Measurements from ENCODE around the gene PGP. TPM values are rescaled to one million over a fixed set of nuclear protein-coding genes. Genes with fewer than 3 reads are reported as not detected.

The PGP gene
- total RNA-seq, 1 experiment from 2014 or later = 38.3 TPM

DNA sequence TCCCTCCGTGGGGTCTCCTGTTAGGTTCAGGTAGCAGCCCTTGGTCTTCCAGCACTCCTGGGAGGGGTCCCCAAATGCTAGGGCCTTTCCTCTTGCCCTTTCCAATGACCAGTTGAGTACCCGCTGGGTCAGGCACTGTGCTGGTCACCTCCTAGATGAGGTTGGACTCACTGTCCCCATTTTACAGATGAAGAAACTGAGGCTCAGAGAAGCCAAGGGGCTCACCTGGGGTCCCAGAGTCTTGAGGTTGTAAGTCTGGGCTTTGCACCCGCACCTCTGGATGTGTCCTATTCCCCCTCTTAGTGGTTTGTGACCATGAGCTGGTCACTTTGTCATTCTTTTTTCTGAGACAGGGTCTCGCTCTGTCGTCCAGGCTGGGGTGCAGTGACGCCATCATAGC, 16.9 kb downstream of the PGP start:
- peaks cover 57% of the 10 kb centered on the region for H3K27me3 Mint-ChIP-seq (ENCODE audit: low read depth)
- Histone ChIP-seq H4K91ac (ENCODE audit: insufficient read length, low read depth, low read length) (no peak overlapping the region), H3K56ac (ENCODE audit: insufficient read length, low read depth, low read length) (no peak overlapping the region), H4K20me1 (ENCODE audit: control insufficient read depth, insufficient read depth, insufficient read length) (no peaks in the 10 kb centered on the region), H3K4me1 (ENCODE audit: insufficient read depth, low read length) (no peaks in the 10 kb centered on the region), H3K9me3 (ENCODE audit: control insufficient read depth, low read depth, low read length) (no peaks in the 10 kb centered on the region), H3K9ac (ENCODE audit: extremely low read depth, insufficient read length, low read length) (no peak overlapping the region), H2AFZ (ENCODE audit: low read length) (no peak overlapping the region), H3K27me3 (ENCODE audit: insufficient read depth, low read length) (peaks cover 8% of the 10 kb centered on the region; the same call in 1 of the 2 replicates), H2BK5ac (ENCODE audit: insufficient read length, low read length) (no peak overlapping the region), H3K18ac (ENCODE audit: insufficient read length, low read depth, low read length) (no peak overlapping the region), H2BK120ac (ENCODE audit: low read depth, low read length, poor library complexity, severe bottlenecking) (no peak overlapping the region), H3T11ph (ENCODE audit: low read length) (no peak overlapping the region), H4K5ac (ENCODE audit: insufficient read length, low read depth, low read length) (no peak overlapping the region), H2BK15ac (ENCODE audit: low read depth, low read length) (no peak overlapping the region), H2AK5ac (ENCODE audit: insufficient read length, low read length) (no peak overlapping the region), H3K4ac (ENCODE audit: low read depth, low read length) (no peak overlapping the region), H3K79me2 (ENCODE audit: insufficient read depth, low read length) (no peaks in the 10 kb centered on the region), H3K27ac (ENCODE audit: insufficient read length, low read depth, low read length) (no peak overlapping the region), H3K23me2 (ENCODE audit: insufficient read length, low read depth, low read length, poor library complexity, severe bottlenecking) (peaks cover 7% of the 10 kb centered on the region), H2BK12ac (ENCODE audit: insufficient read length, low read depth, low read length) (no peak overlapping the region), H3K14ac (ENCODE audit: insufficient read depth, low read length) (no peak overlapping the region), H4K8ac (replicated peaks; ENCODE audit: insufficient read length, low read depth, low read length) (no peak overlapping the region), H2BK20ac (ENCODE audit: low read depth, low read length, poor library complexity, severe bottlenecking) (no peak overlapping the region), H3K79me1 (ENCODE audit: insufficient read depth, low read depth, low read length, poor library complexity, severe bottlenecking) (no peaks in the 10 kb centered on the region), H3K23ac (ENCODE audit: insufficient read length, low read depth, low read length) (no peak overlapping the region), H3K4me2 (ENCODE audit: insufficient read depth, insufficient read length, low read length) (no peak overlapping the region)
- H3K4me3 Mint-ChIP-seq = peak overlapping the region; percentile 54 to 73
- H3K9me3 Mint-ChIP-seq = no peaks in the 10 kb centered on the region
- no peak for DNase-seq
- H3K36me3 Mint-ChIP-seq (ENCODE audit: insufficient read depth in 1 of 3, low read depth in 3 of 3) = no peaks in the 10 kb centered on the region
- peaks cover 4% of the 10 kb centered on the region in 2 experiments; a peak in 1 of 4 replicates for H3K4me1 Mint-ChIP-seq
- TF ChIP-seq, protein P1, sequence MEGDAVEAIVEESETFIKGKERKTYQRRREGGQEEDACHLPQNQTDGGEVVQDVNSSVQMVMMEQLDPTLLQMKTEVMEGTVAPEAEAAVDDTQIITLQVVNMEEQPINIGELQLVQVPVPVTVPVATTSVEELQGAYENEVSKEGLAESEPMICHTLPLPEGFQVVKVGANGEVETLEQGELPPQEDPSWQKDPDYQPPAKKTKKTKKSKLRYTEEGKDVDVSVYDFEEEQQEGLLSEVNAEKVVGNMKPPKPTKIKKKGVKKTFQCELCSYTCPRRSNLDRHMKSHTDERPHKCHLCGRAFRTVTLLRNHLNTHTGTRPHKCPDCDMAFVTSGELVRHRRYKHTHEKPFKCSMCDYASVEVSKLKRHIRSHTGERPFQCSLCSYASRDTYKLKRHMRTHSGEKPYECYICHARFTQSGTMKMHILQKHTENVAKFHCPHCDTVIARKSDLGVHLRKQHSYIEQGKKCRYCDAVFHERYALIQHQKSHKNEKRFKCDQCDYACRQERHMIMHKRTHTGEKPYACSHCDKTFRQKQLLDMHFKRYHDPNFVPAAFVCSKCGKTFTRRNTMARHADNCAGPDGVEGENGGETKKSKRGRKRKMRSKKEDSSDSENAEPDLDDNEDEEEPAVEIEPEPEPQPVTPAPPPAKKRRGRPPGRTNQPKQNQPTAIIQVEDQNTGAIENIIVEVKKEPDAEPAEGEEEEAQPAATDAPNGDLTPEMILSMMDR (conservative IDR thresholded peaks at IDR 0.05) = no peak
- H3K27ac Mint-ChIP-seq = no peak overlapping the region
- WGBS (ENCODE audit: extremely low coverage, insufficient read length, low lambda C conversion rate) = no CpG with 5 or more reads among the region's 6 CpGs

All from H9 (cell line).